ENCODE data around the gene ANKRD33B.

Gene ANKRD33B

DNA sequence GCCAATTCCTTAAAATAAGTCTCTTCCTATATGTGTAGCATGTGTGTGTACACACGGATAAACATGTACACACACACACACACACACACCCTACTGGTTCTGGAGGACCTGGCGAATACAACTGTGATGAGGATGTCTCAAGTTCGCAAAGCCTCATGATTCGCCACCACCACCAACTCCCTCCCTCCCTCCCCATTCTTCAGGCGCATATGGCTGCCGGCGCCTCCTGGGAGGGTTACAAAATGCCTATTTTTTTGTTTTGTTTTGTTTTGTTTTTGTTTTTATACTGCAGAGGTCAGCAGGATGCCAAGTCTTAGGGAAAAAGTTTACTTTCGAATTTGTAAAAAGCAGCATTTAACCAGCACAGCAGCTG is 109.1 kb downstream of the ANKRD33B start:
- Histone ChIP-seq H3K9ac (ENCODE audit: low read length) (no peak overlapping the region), H3K4me3 (ENCODE audit: low read length) (no peak overlapping the region), H3K36me3 (ENCODE audit: control insufficient read depth, insufficient read depth, low read length) (peaks cover 6% of the 10 kb centered on the region), H3K27ac (ENCODE audit: low read depth, low read length) (no peak overlapping the region), H3K27me3 (ENCODE audit: control insufficient read depth, insufficient read depth, low read length) (no peaks in the 10 kb centered on the region), H3K4me1 (ENCODE audit: control insufficient read depth, insufficient read depth, low read length) (no peaks in the 10 kb centered on the region)

GRCh38 chr5:10673407-10673806 is 109.5 kb downstream of the ANKRD33B start:
- no peaks in the 10 kb centered on the region for H3K4me1 ChIP-seq (ENCODE audit: control insufficient read depth, insufficient read depth, low read length)
- no peaks in the 10 kb centered on the region for H3K27me3 ChIP-seq (ENCODE audit: control insufficient read depth, insufficient read depth, low read length)
- H3K36me3 ChIP-seq (ENCODE audit: control insufficient read depth, insufficient read depth, low read length): peaks cover 6% of the 10 kb centered on the region
- no peak overlapping the region for H3K27ac ChIP-seq (ENCODE audit: low read depth, low read length)
- no peak overlapping the region for H3K9ac ChIP-seq (ENCODE audit: low read length)
- no peak overlapping the region for H3K4me3 ChIP-seq (ENCODE audit: low read length)

DNA sequence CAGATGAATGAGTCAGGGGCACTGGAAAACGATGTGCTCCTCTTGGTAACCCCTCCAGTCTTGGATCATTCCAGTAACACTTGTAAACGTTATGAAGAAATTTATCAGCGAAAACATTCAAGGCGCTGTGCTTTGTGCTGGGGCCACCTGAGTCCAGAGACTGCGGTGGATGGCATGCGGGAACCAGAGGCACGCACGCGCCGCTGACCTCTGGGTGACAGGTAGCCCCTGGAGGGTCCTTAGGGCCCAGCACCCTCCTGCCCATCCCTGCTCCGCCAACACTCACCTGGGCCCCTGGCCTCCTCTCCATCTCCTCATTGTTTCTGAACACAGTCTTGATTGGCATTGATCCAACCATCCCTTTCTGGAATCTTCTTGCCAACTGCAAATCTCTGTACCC is 110.2 kb downstream of the ANKRD33B start:
- Histone ChIP-seq H3K27ac (ENCODE audit: low read depth, low read length) (no peak overlapping the region), H3K4me1 (ENCODE audit: control insufficient read depth, insufficient read depth, low read length) (no peaks in the 10 kb centered on the region), H3K4me3 (ENCODE audit: low read length) (no peak overlapping the region), H3K27me3 (ENCODE audit: control insufficient read depth, insufficient read depth, low read length) (no peaks in the 10 kb centered on the region), H3K9ac (ENCODE audit: low read length) (no peak overlapping the region), H3K36me3 (ENCODE audit: control insufficient read depth, insufficient read depth, low read length) (peaks cover 6% of the 10 kb centered on the region)

- no peak overlapping the region for H3K4me3 ChIP-seq (ENCODE audit: low read length)
- H3K9ac ChIP-seq (ENCODE audit: low read length): no peak overlapping the region
- peaks cover 10% of the 10 kb centered on the region for H3K36me3 ChIP-seq (ENCODE audit: control insufficient read depth, insufficient read depth, low read length)
- H3K27me3 ChIP-seq (ENCODE audit: control insufficient read depth, insufficient read depth, low read length): no peaks in the 10 kb centered on the region
- H3K27ac ChIP-seq (ENCODE audit: low read depth, low read length): no peak overlapping the region
- no peaks in the 10 kb centered on the region for H3K4me1 ChIP-seq (ENCODE audit: control insufficient read depth, insufficient read depth, low read length)
These were observed 110.7 kb downstream of the ANKRD33B start for GRCh38 chr5:10674582-10674981.

- no peaks in the 10 kb centered on the region for H3K27me3 ChIP-seq (ENCODE audit: control insufficient read depth, insufficient read depth, low read length)
- H3K9ac ChIP-seq (ENCODE audit: low read length): no peak overlapping the region
- H3K36me3 ChIP-seq (ENCODE audit: control insufficient read depth, insufficient read depth, low read length): peaks cover 13% of the 10 kb centered on the region
- H3K4me3 ChIP-seq (ENCODE audit: low read length): no peak overlapping the region
- no peak overlapping the region for H3K27ac ChIP-seq (ENCODE audit: low read depth, low read length)
- H3K4me1 ChIP-seq (ENCODE audit: control insufficient read depth, insufficient read depth, low read length): no peaks in the 10 kb centered on the region
These were observed 111.4 kb downstream of the ANKRD33B start for GRCh38 chr5:10675177-10675700.

GRCh38 chr5:10676224-10676623 is 112.4 kb downstream of the ANKRD33B start:
- H3K4me1 ChIP-seq (ENCODE audit: control insufficient read depth, insufficient read depth, low read length): no peaks in the 10 kb centered on the region
- no peak overlapping the region for H3K27ac ChIP-seq (ENCODE audit: low read depth, low read length)
- peaks cover 16% of the 10 kb centered on the region for H3K36me3 ChIP-seq (ENCODE audit: control insufficient read depth, insufficient read depth, low read length)

DNA sequence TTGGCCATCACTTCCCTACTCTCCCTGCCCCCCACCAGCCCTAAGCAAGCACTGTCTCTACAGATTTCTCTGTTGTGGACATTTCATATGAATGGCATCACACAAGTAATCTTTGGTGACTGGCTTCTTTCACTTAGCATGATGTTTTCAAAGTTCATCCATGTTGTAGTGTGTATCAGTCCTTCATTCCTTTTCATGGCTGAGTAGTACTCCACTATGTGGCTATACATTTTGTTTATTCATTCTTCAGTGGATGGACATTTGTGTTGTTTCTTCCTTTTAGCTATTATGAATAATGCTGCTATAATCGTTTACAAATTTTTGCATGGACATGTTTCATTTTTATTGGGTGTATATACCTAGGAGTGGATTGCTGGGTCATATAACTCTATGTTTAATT is 113.1 kb downstream of the ANKRD33B start:
- Histone ChIP-seq H3K4me1 (ENCODE audit: control insufficient read depth, insufficient read depth, low read length) (no peaks in the 10 kb centered on the region), H3K27ac (ENCODE audit: low read depth, low read length) (no peak overlapping the region), H3K9ac (ENCODE audit: low read length) (no peak overlapping the region), H3K4me3 (ENCODE audit: low read length) (no peak overlapping the region), H3K27me3 (ENCODE audit: control insufficient read depth, insufficient read depth, low read length) (no peaks in the 10 kb centered on the region), H3K36me3 (ENCODE audit: control insufficient read depth, insufficient read depth, low read length) (peaks cover 18% of the 10 kb centered on the region)

More at GRCh38 chr5:10676224-10676623, 112.4 kb downstream of the ANKRD33B start:
- Histone ChIP-seq H3K9ac (ENCODE audit: low read length) (no peak overlapping the region), H3K27me3 (ENCODE audit: control insufficient read depth, insufficient read depth, low read length) (no peaks in the 10 kb centered on the region), H3K4me3 (ENCODE audit: low read length) (no peak overlapping the region)

GRCh38 chr5:10677533-10677932 is 113.7 kb downstream of the ANKRD33B start:
- Histone ChIP-seq H3K4me1 (ENCODE audit: control insufficient read depth, insufficient read depth, low read length) (no peaks in the 10 kb centered on the region), H3K36me3 (ENCODE audit: control insufficient read depth, insufficient read depth, low read length) (peaks cover 19% of the 10 kb centered on the region), H3K4me3 (ENCODE audit: low read length) (no peak overlapping the region), H3K27me3 (ENCODE audit: control insufficient read depth, insufficient read depth, low read length) (no peaks in the 10 kb centered on the region), H3K9ac (ENCODE audit: low read length) (no peak overlapping the region), H3K27ac (ENCODE audit: low read depth, low read length) (no peak overlapping the region)

DNA sequence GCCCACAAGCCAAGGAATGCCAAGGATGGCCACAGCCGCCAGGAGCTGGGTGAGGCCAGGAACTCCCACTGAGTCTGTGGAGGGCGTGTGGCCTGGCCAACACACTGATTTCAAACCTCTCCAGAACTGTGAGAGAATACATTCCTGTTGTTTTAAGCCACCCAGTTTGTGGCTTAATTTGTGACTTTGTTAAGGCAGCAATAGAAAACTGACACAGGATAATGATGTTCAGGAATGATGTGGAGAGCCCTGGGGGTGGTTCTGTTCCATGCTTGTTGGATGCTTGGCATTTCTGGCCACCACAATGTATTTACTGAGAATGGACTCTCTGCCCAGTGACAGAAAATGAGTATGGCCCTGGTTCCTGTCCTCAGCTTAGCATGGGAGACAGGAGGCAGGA is 114.4 kb downstream of the ANKRD33B start:
- no peaks in the 10 kb centered on the region for H3K27me3 ChIP-seq (ENCODE audit: control insufficient read depth, insufficient read depth, low read length)
- H3K4me1 ChIP-seq (ENCODE audit: control insufficient read depth, insufficient read depth, low read length): no peaks in the 10 kb centered on the region
- H3K27ac ChIP-seq (ENCODE audit: low read depth, low read length): no peak overlapping the region
- no peak overlapping the region for H3K9ac ChIP-seq (ENCODE audit: low read length)
- H3K36me3 ChIP-seq (ENCODE audit: control insufficient read depth, insufficient read depth, low read length): peaks cover 19% of the 10 kb centered on the region
- H3K4me3 ChIP-seq (ENCODE audit: low read length): no peak overlapping the region

DNA sequence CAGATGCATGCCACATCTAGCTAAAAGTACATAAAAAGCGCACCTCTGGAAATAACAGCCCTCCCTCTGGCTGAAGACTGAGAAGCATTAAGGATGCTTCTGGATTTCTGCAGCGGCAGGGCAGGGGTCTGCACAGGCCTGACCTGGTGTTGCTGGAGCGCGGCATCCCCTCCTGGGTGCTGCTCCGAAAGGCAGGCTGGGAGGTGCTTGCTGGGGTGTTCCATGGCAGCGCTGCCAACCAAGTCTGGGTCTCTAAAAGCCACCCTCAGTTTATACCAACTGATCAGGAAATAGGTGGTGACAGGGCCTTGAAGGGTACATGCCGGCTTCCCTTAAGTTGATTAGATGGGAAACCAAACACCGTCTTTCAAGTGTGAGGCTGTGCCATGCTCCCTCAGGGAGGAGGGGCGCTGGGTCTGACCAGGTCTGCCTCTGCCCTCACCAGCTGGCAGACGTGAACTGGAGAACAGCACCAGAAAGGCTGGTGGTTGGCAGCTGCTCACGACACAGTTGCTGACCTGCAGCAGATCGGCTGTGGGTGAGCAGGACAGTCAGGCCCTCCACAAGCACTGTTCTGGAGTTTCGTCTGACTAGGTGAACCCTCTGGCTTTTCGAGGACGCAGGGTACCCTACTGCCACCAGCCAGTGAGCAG is 115.6 kb downstream of the ANKRD33B start:
- no peak overlapping the region for H3K27ac ChIP-seq (ENCODE audit: low read depth, low read length)
- H3K9ac ChIP-seq (ENCODE audit: low read length): no peak overlapping the region
- no peaks in the 10 kb centered on the region for H3K27me3 ChIP-seq (ENCODE audit: control insufficient read depth, insufficient read depth, low read length)
- peaks cover 19% of the 10 kb centered on the region for H3K36me3 ChIP-seq (ENCODE audit: control insufficient read depth, insufficient read depth, low read length)
- H3K4me1 ChIP-seq (ENCODE audit: control insufficient read depth, insufficient read depth, low read length): no peaks in the 10 kb centered on the region
- H3K4me3 ChIP-seq (ENCODE audit: low read length): no peak overlapping the region

DNA sequence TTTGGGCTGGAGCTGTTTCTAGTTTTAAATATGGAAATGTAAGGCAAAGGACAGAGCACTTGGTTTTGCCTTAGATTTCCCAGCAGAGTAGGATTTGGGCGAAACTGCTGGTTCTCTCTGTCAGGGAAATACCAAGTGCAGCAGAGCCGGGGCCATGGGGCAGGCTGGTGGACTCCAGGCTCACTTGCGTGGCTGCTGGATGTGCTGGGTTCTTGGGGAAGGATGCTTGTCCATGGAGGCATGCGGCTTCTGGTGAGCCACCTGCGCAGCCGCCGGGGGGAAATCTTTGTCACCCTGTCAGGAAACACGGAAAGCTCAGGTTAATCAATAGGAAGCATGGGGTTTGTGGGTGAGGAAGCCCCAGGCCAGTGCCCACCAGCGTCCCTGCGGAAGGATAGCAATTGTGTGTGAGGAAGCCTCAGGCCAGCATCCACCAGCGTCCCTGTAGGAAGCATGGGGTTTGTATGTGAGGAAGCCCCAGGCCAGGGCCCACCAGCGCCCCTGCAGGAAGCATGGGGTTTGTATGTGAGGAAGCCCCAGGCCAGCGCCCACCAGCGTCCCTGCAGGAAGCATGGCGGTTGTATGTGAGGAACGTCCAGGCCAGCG is 117.1 kb downstream of the ANKRD33B start:
- H3K9ac ChIP-seq (ENCODE audit: low read length): no peak overlapping the region
- no peaks in the 10 kb centered on the region for H3K27me3 ChIP-seq (ENCODE audit: control insufficient read depth, insufficient read depth, low read length)
- no peaks in the 10 kb centered on the region for H3K4me1 ChIP-seq (ENCODE audit: control insufficient read depth, insufficient read depth, low read length)
- H3K27ac ChIP-seq (ENCODE audit: low read depth, low read length): no peak overlapping the region
- H3K36me3 ChIP-seq (ENCODE audit: control insufficient read depth, insufficient read depth, low read length): peaks cover 19% of the 10 kb centered on the region
- H3K4me3 ChIP-seq (ENCODE audit: low read length): no peak overlapping the region

DNA sequence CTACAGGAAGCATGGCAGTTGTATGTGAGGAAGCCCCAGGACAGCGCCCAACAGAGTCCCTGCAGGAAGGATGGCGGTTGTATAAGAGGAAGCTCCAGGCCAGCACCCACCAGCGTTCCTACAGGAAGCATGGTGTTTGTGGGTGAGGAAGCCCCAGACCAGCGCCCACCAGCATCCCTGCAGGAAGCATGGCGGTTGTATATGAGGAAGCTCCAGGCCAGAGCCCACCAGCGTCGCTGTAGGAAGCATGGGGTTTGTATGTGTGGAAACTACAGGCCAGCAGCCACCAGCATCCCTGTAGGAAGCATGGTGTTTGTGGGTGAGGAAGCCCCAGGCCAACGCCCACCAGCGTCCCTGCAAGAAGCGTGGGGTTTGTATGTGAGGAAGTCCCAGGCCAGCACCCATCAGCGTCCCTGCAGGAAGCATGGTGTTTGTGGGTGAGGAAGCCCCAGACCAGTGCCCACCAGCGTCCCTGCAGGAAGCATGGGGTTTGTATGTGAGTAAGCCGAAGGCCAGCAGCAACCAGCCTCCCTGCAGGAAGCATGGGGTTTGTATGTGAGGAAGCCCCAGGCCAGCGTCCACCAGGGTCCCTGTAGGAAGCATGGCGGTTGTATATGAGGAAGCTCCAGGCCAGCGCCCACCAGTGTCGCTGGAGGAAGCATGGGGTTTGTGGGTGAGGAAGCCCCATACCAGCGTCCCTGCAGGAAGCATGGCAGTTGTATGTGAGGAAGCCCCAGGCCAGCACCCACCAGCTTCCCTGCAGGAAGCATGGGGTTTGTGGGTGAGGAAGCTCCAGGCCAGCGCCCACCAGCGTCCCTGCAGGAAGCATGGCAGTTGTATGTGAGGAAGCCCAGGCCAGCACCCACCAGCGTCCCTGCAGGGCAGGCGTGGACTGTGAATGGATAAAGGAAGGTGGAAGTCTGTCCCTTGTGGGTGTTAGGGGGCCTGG is 118.1 kb downstream of the ANKRD33B start:
- Histone ChIP-seq H3K4me3 (ENCODE audit: low read length) (no peak overlapping the region), H3K36me3 (ENCODE audit: control insufficient read depth, insufficient read depth, low read length) (peaks cover 19% of the 10 kb centered on the region), H3K4me1 (ENCODE audit: control insufficient read depth, insufficient read depth, low read length) (no peaks in the 10 kb centered on the region), H3K27me3 (ENCODE audit: control insufficient read depth, insufficient read depth, low read length) (no peaks in the 10 kb centered on the region), H3K9ac (ENCODE audit: low read length) (no peak overlapping the region), H3K27ac (ENCODE audit: low read depth, low read length) (no peak overlapping the region)

Measured in rectal smooth muscle tissue (tissue), 1 donor.